ENCODE measurements around the gene ZSCAN5C. TPM values are rescaled to one million over a fixed set of nuclear protein-coding genes. Genes with fewer than 3 reads are reported as not detected.
"Not testable (repeated sequence)": the region's sequence is repeated elsewhere in the genome, so short reads cannot be mapped to it uniquely, and the experiment has no call there.

Gene ZSCAN5C
- total and polyA plus RNA-seq, 4 experiments from 2014 or later, result not detected

- H3K36me3 Mint-ChIP-seq, result peaks cover 0 to 10% of the 10 kb centered on the region in 2 donors
- intact Hi-C loops (cut with micrococcal nuclease); POLR2A ChIA-PET (ENCODE audit: partially characterized antibody); H3K36me3 ChIP-seq (ENCODE audit: insufficient read depth, low read length); CTCF ChIA-PET (ENCODE audit: partially characterized antibody); H3K4me1 Mint-ChIP-seq; H3K27me3 Mint-ChIP-seq; H3K27ac ChIP-seq (ENCODE audit: low read depth, low read length); H3K9me3 ChIP-seq (ENCODE audit: control insufficient read depth in 1 of 2, low read length in 2 of 2); H3K9me3 Mint-ChIP-seq; H3K4me3 ChIP-seq (ENCODE audit: low read length in 2 of 2); H3K4me3 Mint-ChIP-seq; DNase-seq; H3K4me1 ChIP-seq (ENCODE audit: insufficient read depth, low read length); H3K27me3 ChIP-seq (ENCODE audit: insufficient read depth, low read length): not testable (repeated sequence)
- peak overlapping the region in 1 of 7 donors; percentile 45 for H3K27ac Mint-ChIP-seq
Observed at GRCh38 chr19:56245764-56246163, 43.7 kb downstream of the ZSCAN5C start.

GRCh38 chr19:56248736-56249338 lies 46.8 kb downstream of the ZSCAN5C start:
- H3K27me3 Mint-ChIP-seq; intact Hi-C loops (cut with micrococcal nuclease); DNase-seq; H3K4me3 ChIP-seq (ENCODE audit: low read length in 2 of 2); H3K27ac Mint-ChIP-seq; H3K4me1 ChIP-seq (ENCODE audit: insufficient read depth, low read length); H3K4me3 Mint-ChIP-seq; H3K9me3 Mint-ChIP-seq; H3K27ac ChIP-seq (ENCODE audit: low read depth, low read length); H3K27me3 ChIP-seq (ENCODE audit: insufficient read depth, low read length); H3K4me1 Mint-ChIP-seq; H3K36me3 Mint-ChIP-seq; H3K9me3 ChIP-seq (ENCODE audit: control insufficient read depth in 1 of 2, low read length in 2 of 2); POLR2A ChIA-PET (ENCODE audit: partially characterized antibody); H3K36me3 ChIP-seq (ENCODE audit: insufficient read depth, low read length): not testable (repeated sequence)
- CTCF ChIA-PET (ENCODE audit: partially characterized antibody), result interaction anchor here (0.9 kb wide), 1 partner anchor 172 kb away, joined by 3 read pairs; no protein-coding TSS in a partner anchor

GRCh38 chr19:56252699-56253422 lies 50.8 kb downstream of the ZSCAN5C start:
- Mint-ChIP-seq H3K27ac (peak overlapping the region in 1 of 7 donors; percentile 49), H3K9me3 (peaks cover 0 to 4% (median 0%) of the 10 kb centered on the region in 8 donors), H3K4me3 (peak overlapping the region in 1 of 8 donors; percentile 67), H3K4me1 (peaks cover 0 to 3% (median 0%) of the 10 kb centered on the region in 4 donors), H3K27me3 (peaks cover 0 to 2% of the 10 kb centered on the region in 2 donors), H3K36me3 (no peaks in the 10 kb centered on the region)
- Histone ChIP-seq H3K9me3 (ENCODE audit: control insufficient read depth in 1 of 2, low read length in 2 of 2) (no peaks in the 10 kb centered on the region), H3K27me3 (ENCODE audit: insufficient read depth, low read length) (no peaks in the 10 kb centered on the region), H3K36me3 (ENCODE audit: insufficient read depth, low read length) (no peaks in the 10 kb centered on the region), H3K27ac (ENCODE audit: low read depth, low read length) (no peak overlapping the region), H3K4me1 (ENCODE audit: insufficient read depth, low read length) (no peaks in the 10 kb centered on the region), H3K4me3 (ENCODE audit: low read length in 2 of 2) (no peak overlapping the region)
- intact Hi-C loops (cut with micrococcal nuclease), result loop anchor here (1.0 to 5.0 kb wide), 3 partner anchors 80 to 186 kb away; no protein-coding TSS in a partner anchor
- POLR2A ChIA-PET (ENCODE audit: partially characterized antibody), result interaction anchor here (1.5 kb wide), 1 partner anchor 81 kb away, joined by 3 read pairs; no protein-coding TSS in a partner anchor
- CTCF ChIA-PET (ENCODE audit: partially characterized antibody), result interaction anchor here (0.8 to 5.3 kb wide), 15 partner anchors 13 to 187 kb away, joined by 3 to 78 read pairs (median 5); no protein-coding TSS in a partner anchor
- peak; percentile 50 to 69 (median 53) for DNase-seq

- H3K27me3 Mint-ChIP-seq, result peaks cover 0 to 2% of the 10 kb centered on the region in 2 donors
- no peak overlapping the region for H3K4me3 ChIP-seq (ENCODE audit: low read length in 2 of 2)
- intact Hi-C loops (cut with micrococcal nuclease), result loop anchor here (1.0 to 5.0 kb wide), 3 partner anchors 80 to 186 kb away; no protein-coding TSS in a partner anchor
- H3K4me1 Mint-ChIP-seq, result peaks cover 0 to 3% (median 0%) of the 10 kb centered on the region in 4 donors
- peak in 4 of 5 donors; percentile 24 to 37 (median 34) for DNase-seq
- ChIA-PET CTCF (ENCODE audit: partially characterized antibody) (interaction anchor here (0.6 to 5.3 kb wide), 16 partner anchors 12 to 847 kb away, joined by 3 to 78 read pairs (median 4); partner anchors contain the start of gene EDDM13), POLR2A (ENCODE audit: partially characterized antibody) (interaction anchor here (1.5 kb wide), 1 partner anchor 80 kb away, joined by 3 read pairs; no protein-coding TSS in a partner anchor)
- no peaks in the 10 kb centered on the region for H3K36me3 ChIP-seq (ENCODE audit: insufficient read depth, low read length)
- peaks cover 0 to 4% (median 0%) of the 10 kb centered on the region in 8 donors for H3K9me3 Mint-ChIP-seq
- no peaks in the 10 kb centered on the region for H3K36me3 Mint-ChIP-seq
- H3K27ac ChIP-seq (ENCODE audit: low read depth, low read length), result no peak overlapping the region
- no peaks in the 10 kb centered on the region for H3K9me3 ChIP-seq (ENCODE audit: control insufficient read depth in 1 of 2, low read length in 2 of 2)
- H3K27me3 ChIP-seq (ENCODE audit: insufficient read depth, low read length), result no peaks in the 10 kb centered on the region
- H3K4me1 ChIP-seq (ENCODE audit: insufficient read depth, low read length), result no peaks in the 10 kb centered on the region
- no peak overlapping the region for H3K4me3 Mint-ChIP-seq
- peak overlapping the region in 1 of 7 donors; percentile 49 for H3K27ac Mint-ChIP-seq
Observed at GRCh38 chr19:56253737-56254136, 51.7 kb downstream of the ZSCAN5C start.

GRCh38 chr19:56258272-56258671 lies 56.2 kb downstream of the ZSCAN5C start:
- CTCF ChIA-PET (ENCODE audit: partially characterized antibody), result interaction anchor here (1.2 kb wide), 1 partner anchor 11 kb away, joined by 4 read pairs; no protein-coding TSS in a partner anchor
- H3K4me1 ChIP-seq (ENCODE audit: insufficient read depth, low read length), result no peaks in the 10 kb centered on the region
- POLR2A ChIA-PET (ENCODE audit: partially characterized antibody), result no interaction called here
- Mint-ChIP-seq H3K36me3 (peaks cover 0 to 4% of the 10 kb centered on the region in 2 donors), H3K4me1 (peaks cover 0 to 3% (median 0%) of the 10 kb centered on the region in 4 donors), H3K4me3 (no peak overlapping the region), H3K27me3 (peaks cover 0 to 2% of the 10 kb centered on the region in 2 donors), H3K27ac (peak overlapping the region in 1 of 7 donors; percentile 7), H3K9me3 (no peaks in the 10 kb centered on the region)
- intact Hi-C loops (cut with micrococcal nuclease), result no loop called here
- no peak for DNase-seq
- no peak overlapping the region for H3K4me3 ChIP-seq (ENCODE audit: low read length in 2 of 2)
- no peaks in the 10 kb centered on the region for H3K9me3 ChIP-seq (ENCODE audit: control insufficient read depth in 1 of 2, low read length in 2 of 2)
- H3K36me3 ChIP-seq (ENCODE audit: insufficient read depth, low read length), result no peaks in the 10 kb centered on the region
- no peak overlapping the region for H3K27ac ChIP-seq (ENCODE audit: low read depth, low read length)
- H3K27me3 ChIP-seq (ENCODE audit: insufficient read depth, low read length), result no peaks in the 10 kb centered on the region

Other genes with a start within 250 kb of the ZSCAN5C start
- gene NLRP5, start 215.5 kb upstream of the ZSCAN5C start, total RNA-seq, result not detected
- gene NLRP5, start 215.5 kb upstream of the ZSCAN5C start, polyA plus RNA-seq, result not detected
- gene ZNF787, start 81.0 kb upstream of the ZSCAN5C start, total RNA-seq, result 10 to 100 TPM; 29.6 to 34.1 TPM
- 1 to 10 TPM in 1 of 2 donors, under 1 TPM in 1; 0.67 to 3.1 TPM for gene ZNF787, start 81.0 kb upstream of the ZSCAN5C start, polyA plus RNA-seq
- gene ZNF444, start 61.0 kb upstream of the ZSCAN5C start, total RNA-seq, result 10 to 100 TPM; 33.2 to 42.8 TPM
- gene ZNF444, start 61.0 kb upstream of the ZSCAN5C start, polyA plus RNA-seq, result 10 to 100 TPM in 1 of 2 donors, 1 to 10 TPM in 1; 6.2 to 20.8 TPM
- gene GALP, start 26.3 kb upstream of the ZSCAN5C start, total RNA-seq, result not detected
- not detected for gene GALP, start 26.3 kb upstream of the ZSCAN5C start, polyA plus RNA-seq
- gene ZSCAN5B, start 4.5 kb upstream of the ZSCAN5C start, total RNA-seq, result not detected
- not detected for gene ZSCAN5B, start 4.5 kb upstream of the ZSCAN5C start, polyA plus RNA-seq
- gene EDDM13, start 70.5 kb downstream of the ZSCAN5C start, total RNA-seq, result not detected
- 1 to 10 TPM in 1 of 2 donors, not detected in 1; 1.6 TPM for gene EDDM13, start 70.5 kb downstream of the ZSCAN5C start, polyA plus RNA-seq
- 10 to 100 TPM; 12.2 to 14.6 TPM for gene ZSCAN5A, start 112.6 kb downstream of the ZSCAN5C start, total RNA-seq
- 1 to 10 TPM; 9.7 to 9.8 TPM for gene ZSCAN5A, start 112.6 kb downstream of the ZSCAN5C start, polyA plus RNA-seq
- 1 to 10 TPM; 7.3 to 7.8 TPM for gene ZNF582, start 191.3 kb downstream of the ZSCAN5C start, total RNA-seq
- gene ZNF582, start 191.3 kb downstream of the ZSCAN5C start, polyA plus RNA-seq, result 1 to 10 TPM; 3.0 to 6.5 TPM
- 10 to 100 TPM in 1 of 2 experiments, 1 to 10 TPM in 1; 9.2 to 14.4 TPM for gene ZNF583, start 202.1 kb downstream of the ZSCAN5C start, total RNA-seq
- gene ZNF583, start 202.1 kb downstream of the ZSCAN5C start, polyA plus RNA-seq, result 10 to 100 TPM; 10.2 to 16.5 TPM

Data from CD4-positive, alpha-beta memory T cell (primary cell).